Neural progenitor cell (in vitro differentiated cells): ENCODE measurements around the gene PRDM2. TPM values are rescaled to one million over a fixed set of nuclear protein-coding genes. Genes with fewer than 3 reads are reported as not detected.

ENCODE experiments used
- DNase-seq: peaks from one replicate; pipeline ENCODE4 v3.0.0-alpha.2; 2016; ENCODE audit warnings: low spot score
- H2AFZ ChIP-seq: fragments of 200-600 bp; sonication (generic); replicated peaks from 2 replicates; pipeline ENCODE4 v1.6.1; 2016; ENCODE audit warnings: antibody characterized with exemption
- H3F3A ChIP-seq: fragments of 200-600 bp; sonication (generic); 2 replicates; pipeline ENCODE4 v1.6.1; 2016; ENCODE audit warnings: antibody characterized with exemption, low read depth
- H3K27ac ChIP-seq: fragments of 200-600 bp; sonication (generic); 2 replicates; pipeline ENCODE4 v1.5.1; 2016; ENCODE audit warnings: mild to moderate bottlenecking
- H3K27me3 ChIP-seq: fragments of 200-600 bp; sonication (generic); 2 replicates; pipeline ENCODE4 v1.6.1; 2016; ENCODE audit warnings: mild to moderate bottlenecking, moderate library complexity
- H3K36me3 ChIP-seq: fragments of 200-600 bp; sonication (generic); 2 replicates; pipeline ENCODE4 v1.5.1; 2016
- H3K4me1 ChIP-seq: fragments of 200-600 bp; sonication (generic); 2 replicates; pipeline ENCODE4 v1.6.1; 2016; ENCODE audit warnings: mixed run types
- H3K4me2 ChIP-seq: fragments of 200-600 bp; sonication (generic); 2 replicates; pipeline ENCODE4 v1.6.1; 2016
- H3K4me3 ChIP-seq: fragments of 200-600 bp; sonication (generic); 2 replicates; pipeline ENCODE4 v1.5.1; 2016
- H3K79me2 ChIP-seq: fragments of 200-600 bp; sonication (generic); 2 replicates; pipeline ENCODE4 v1.6.1; 2016; ENCODE audit warnings: low read depth
- H3K9ac ChIP-seq: fragments of 200-600 bp; sonication (generic); 2 replicates; pipeline ENCODE4 v1.6.1; 2016
- H3K9me3 ChIP-seq: fragments of 200-600 bp; sonication (generic); 2 replicates; pipeline ENCODE4 v1.5.1; 2016; ENCODE audit warnings: low read depth
- H4K20me1 ChIP-seq: fragments of 200-600 bp; sonication (generic); 2 replicates; pipeline ENCODE4 v1.6.1; 2016; ENCODE audit warnings: low read depth
- H3K27ac Mint-ChIP-seq: 3 replicates; pipeline ENCODE4 v1.8.0; 2021; ENCODE audit warnings: mixed read lengths
- H3K27me3 Mint-ChIP-seq: 2 replicates; pipeline ENCODE4 v1.8.0; 2022; ENCODE audit warnings: low read depth, mild to moderate bottlenecking, inconsistent platforms, moderate library complexity, mixed read lengths; ENCODE audit not compliant: insufficient read depth
- H3K36me3 Mint-ChIP-seq: 3 replicates; pipeline ENCODE4 v1.8.0; 2021; ENCODE audit warnings: mixed read lengths
- H3K4me1 Mint-ChIP-seq: 3 replicates; pipeline ENCODE4 v1.8.0; 2021; ENCODE audit warnings: mixed read lengths
- H3K4me3 Mint-ChIP-seq: 3 replicates; pipeline ENCODE4 v1.8.0; 2021; ENCODE audit warnings: mild to moderate bottlenecking, moderate library complexity, mixed read lengths
- H3K9me3 Mint-ChIP-seq: 3 replicates; pipeline ENCODE4 v1.8.0; 2020; ENCODE audit warnings: mixed read lengths
- EZH2 ChIP-seq: fragments of 200-600 bp; sonication (generic); IDR thresholded peaks from 2 replicates; pipeline ENCODE4 v1.6.1; 2017; ENCODE audit warnings: antibody characterized with exemption, mild to moderate bottlenecking, moderate library complexity
- EZH2phosphoT487 ChIP-seq: fragments of 200-600 bp; sonication (generic); IDR thresholded peaks from 2 replicates; pipeline ENCODE4 v1.6.1; 2017; ENCODE audit warnings: antibody characterized with exemption
- total RNA-seq: library from RNA; depleted of rRNA; stranded (reverse); fragments of >200 nt; gene quantifications from 2 replicates; pipeline ENCODE4 v1.2.3, GENCODE V29; 2015; ENCODE audit warnings: low replicate concordance
- TF ChIP-seq, protein P1 (sequence below): fragments of 200-600 bp; sonication (generic); IDR thresholded peaks from 2 replicates; pipeline ENCODE4 v1.5.1; 2017; ENCODE audit warnings: antibody characterized with exemption, mild to moderate bottlenecking

Gene PRDM2
- total RNA-seq, 1 donor from 2014 or later, result 22.0 TPM

DNA sequence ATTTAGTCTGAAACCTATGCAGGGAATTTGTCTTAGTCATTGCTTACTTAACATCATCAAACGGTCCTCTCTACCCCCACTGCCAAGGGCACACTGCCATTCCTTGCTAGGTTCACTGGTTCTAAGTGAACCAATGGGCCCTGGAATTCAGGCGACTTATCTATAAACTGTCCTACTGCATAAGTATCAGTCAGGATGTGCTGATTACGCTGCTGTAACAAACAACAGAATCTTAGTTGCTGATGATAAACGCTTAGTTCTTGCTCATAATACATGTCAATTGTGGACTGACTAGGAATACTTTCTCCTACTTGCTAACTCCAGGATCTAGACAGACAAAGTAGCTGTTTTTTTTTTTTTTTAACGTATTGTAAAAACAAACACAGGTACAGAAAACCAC is 136.1 kb downstream of the PRDM2 start:
- no peak overlapping the region for H3K9ac ChIP-seq

GRCh38 chr1:13836631-13837030 is 136.6 kb downstream of the PRDM2 start:
- Histone ChIP-seq H2AFZ (no peak overlapping the region), H3K4me1 (no peaks in the 10 kb centered on the region), H3F3A (no peaks in the 10 kb centered on the region), H3K4me2 (no peak overlapping the region), H3K27me3 (no peaks in the 10 kb centered on the region), H3K27ac (no peak overlapping the region), H3K36me3 (no peaks in the 10 kb centered on the region), H4K20me1 (no peaks in the 10 kb centered on the region), H3K9ac (no peak overlapping the region), H3K79me2 (no peaks in the 10 kb centered on the region), H3K9me3 (no peaks in the 10 kb centered on the region), H3K4me3 (no peak overlapping the region)
- Mint-ChIP-seq H3K9me3 (peaks cover 2% of the 10 kb centered on the region), H3K4me3 (no peak overlapping the region), H3K27me3 (peaks cover 6% of the 10 kb centered on the region), H3K36me3 (no peaks in the 10 kb centered on the region), H3K27ac (no peak overlapping the region), H3K4me1 (no peaks in the 10 kb centered on the region)
- no peak for TF ChIP-seq EZH2
- TF ChIP-seq EZH2phosphoT487, result no peak
- TF ChIP-seq, protein P1, sequence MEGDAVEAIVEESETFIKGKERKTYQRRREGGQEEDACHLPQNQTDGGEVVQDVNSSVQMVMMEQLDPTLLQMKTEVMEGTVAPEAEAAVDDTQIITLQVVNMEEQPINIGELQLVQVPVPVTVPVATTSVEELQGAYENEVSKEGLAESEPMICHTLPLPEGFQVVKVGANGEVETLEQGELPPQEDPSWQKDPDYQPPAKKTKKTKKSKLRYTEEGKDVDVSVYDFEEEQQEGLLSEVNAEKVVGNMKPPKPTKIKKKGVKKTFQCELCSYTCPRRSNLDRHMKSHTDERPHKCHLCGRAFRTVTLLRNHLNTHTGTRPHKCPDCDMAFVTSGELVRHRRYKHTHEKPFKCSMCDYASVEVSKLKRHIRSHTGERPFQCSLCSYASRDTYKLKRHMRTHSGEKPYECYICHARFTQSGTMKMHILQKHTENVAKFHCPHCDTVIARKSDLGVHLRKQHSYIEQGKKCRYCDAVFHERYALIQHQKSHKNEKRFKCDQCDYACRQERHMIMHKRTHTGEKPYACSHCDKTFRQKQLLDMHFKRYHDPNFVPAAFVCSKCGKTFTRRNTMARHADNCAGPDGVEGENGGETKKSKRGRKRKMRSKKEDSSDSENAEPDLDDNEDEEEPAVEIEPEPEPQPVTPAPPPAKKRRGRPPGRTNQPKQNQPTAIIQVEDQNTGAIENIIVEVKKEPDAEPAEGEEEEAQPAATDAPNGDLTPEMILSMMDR, result no peak
- DNase-seq, result no peak

More for the DNA sequence above, 136.1 kb downstream of the PRDM2 start:
- H3K79me2 ChIP-seq, result no peaks in the 10 kb centered on the region
- no peak overlapping the region for H2AFZ ChIP-seq
- H3K4me3 ChIP-seq, result no peak overlapping the region
- no peak overlapping the region for H3K4me2 ChIP-seq
- H3K27ac ChIP-seq, result no peak overlapping the region
- no peaks in the 10 kb centered on the region for H3K36me3 Mint-ChIP-seq
- no peaks in the 10 kb centered on the region for H4K20me1 ChIP-seq
- no peak for DNase-seq
- peaks cover 2% of the 10 kb centered on the region for H3K9me3 Mint-ChIP-seq
- no peak for TF ChIP-seq EZH2
- no peak for TF ChIP-seq EZH2phosphoT487
- TF ChIP-seq, protein P1, result no peak
- no peaks in the 10 kb centered on the region for H3K4me1 Mint-ChIP-seq
- peaks cover 6% of the 10 kb centered on the region for H3K27me3 Mint-ChIP-seq
- no peak overlapping the region for H3K4me3 Mint-ChIP-seq
- H3K4me1 ChIP-seq, result no peaks in the 10 kb centered on the region
- no peaks in the 10 kb centered on the region for H3F3A ChIP-seq
- H3K27me3 ChIP-seq, result no peaks in the 10 kb centered on the region
- H3K27ac Mint-ChIP-seq, result no peak overlapping the region
- H3K9me3 ChIP-seq, result no peaks in the 10 kb centered on the region
- no peaks in the 10 kb centered on the region for H3K36me3 ChIP-seq

DNA sequence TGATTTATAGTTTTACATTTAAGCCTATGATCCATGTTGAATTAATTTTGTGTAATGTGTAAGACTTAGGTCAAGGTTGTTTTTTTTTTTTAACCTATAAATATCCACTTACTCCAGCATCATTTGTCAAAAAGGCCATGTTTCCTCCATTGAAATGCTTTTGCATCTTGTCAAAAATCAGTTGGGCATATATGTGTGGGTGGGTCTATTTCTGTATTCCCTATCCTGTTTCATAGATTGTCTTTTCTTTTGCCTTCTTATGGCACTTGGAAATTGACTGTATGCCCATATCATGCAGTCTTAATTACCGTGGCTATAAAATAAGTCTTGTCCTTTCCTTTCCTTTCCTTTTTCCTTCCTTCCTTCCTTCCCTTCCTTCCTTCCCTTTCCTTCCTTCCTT is 138.2 kb downstream of the PRDM2 start:
- Histone ChIP-seq H3K4me3 (no peak overlapping the region), H3K27me3 (no peaks in the 10 kb centered on the region), H3K27ac (no peak overlapping the region), H3K9me3 (no peaks in the 10 kb centered on the region), H2AFZ (no peak overlapping the region), H3F3A (no peaks in the 10 kb centered on the region), H3K4me1 (no peaks in the 10 kb centered on the region), H3K36me3 (no peaks in the 10 kb centered on the region), H4K20me1 (no peaks in the 10 kb centered on the region), H3K79me2 (no peaks in the 10 kb centered on the region), H3K4me2 (no peak overlapping the region), H3K9ac (no peak overlapping the region)
- no peak for TF ChIP-seq EZH2phosphoT487
- TF ChIP-seq EZH2, result no peak
- TF ChIP-seq, protein P1, result no peak
- H3K9me3 Mint-ChIP-seq, result peaks cover 2% of the 10 kb centered on the region
- no peaks in the 10 kb centered on the region for H3K36me3 Mint-ChIP-seq
- no peaks in the 10 kb centered on the region for H3K4me1 Mint-ChIP-seq
- DNase-seq, result no peak
- H3K27ac Mint-ChIP-seq, result no peak overlapping the region
- no peak overlapping the region for H3K4me3 Mint-ChIP-seq
- peaks cover 6% of the 10 kb centered on the region for H3K27me3 Mint-ChIP-seq
